Ovary (tissue), 3 donors: ENCODE measurements around the gene ERV3-1.

Experiments used
- EP300 ChIP-seq: sonication (generic); formaldehyde crosslinking; IDR thresholded peaks from one replicate; pipeline ENCODE4 v1.6.1; 2017; ENCODE audit warnings: antibody characterized with exemption
- POLR2A ChIP-seq: fragments of 450-650 bp; IDR thresholded peaks from one replicate; pipeline ENCODE4 v1.6.1; 2017; ENCODE audit warnings: antibody characterized with exemption, mild to moderate bottlenecking, moderate library complexity
- TF ChIP-seq, protein P1 (sequence below), 3 donors: fragments of 450-650 bp in 2 of 3; fragments of 200-600 bp in 1 of 3; IDR thresholded peaks; one replicate each; pipeline versions ENCODE4 v1.5.1 to v1.8.0; 2016 to 2022; ENCODE audit warnings: antibody characterized with exemption in 3 of 3, mild to moderate bottlenecking in 1 of 3
- donor health status: DM: no; HTN: no; CAD: no.

DNA sequence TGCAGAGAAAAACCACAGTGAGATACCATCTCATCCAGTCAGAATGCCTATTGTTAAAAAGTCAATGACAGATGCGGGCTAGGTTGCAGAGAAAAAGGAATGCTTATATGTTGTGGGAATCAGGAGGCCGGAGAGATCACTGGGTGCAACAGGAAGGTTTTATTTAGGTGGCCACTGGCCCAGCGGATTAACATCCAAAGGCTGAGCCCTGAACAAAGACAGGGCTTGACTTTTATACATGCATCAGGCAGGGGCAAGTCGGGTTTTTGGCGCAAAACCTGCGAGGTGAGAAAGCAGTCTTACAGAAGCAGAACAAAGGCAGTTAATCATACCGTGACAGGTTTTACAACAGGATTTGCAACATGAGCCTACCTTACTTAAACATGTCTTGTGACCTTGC, 16.3 kb downstream of the ERV3-1 start:
- TF ChIP-seq, protein P1, sequence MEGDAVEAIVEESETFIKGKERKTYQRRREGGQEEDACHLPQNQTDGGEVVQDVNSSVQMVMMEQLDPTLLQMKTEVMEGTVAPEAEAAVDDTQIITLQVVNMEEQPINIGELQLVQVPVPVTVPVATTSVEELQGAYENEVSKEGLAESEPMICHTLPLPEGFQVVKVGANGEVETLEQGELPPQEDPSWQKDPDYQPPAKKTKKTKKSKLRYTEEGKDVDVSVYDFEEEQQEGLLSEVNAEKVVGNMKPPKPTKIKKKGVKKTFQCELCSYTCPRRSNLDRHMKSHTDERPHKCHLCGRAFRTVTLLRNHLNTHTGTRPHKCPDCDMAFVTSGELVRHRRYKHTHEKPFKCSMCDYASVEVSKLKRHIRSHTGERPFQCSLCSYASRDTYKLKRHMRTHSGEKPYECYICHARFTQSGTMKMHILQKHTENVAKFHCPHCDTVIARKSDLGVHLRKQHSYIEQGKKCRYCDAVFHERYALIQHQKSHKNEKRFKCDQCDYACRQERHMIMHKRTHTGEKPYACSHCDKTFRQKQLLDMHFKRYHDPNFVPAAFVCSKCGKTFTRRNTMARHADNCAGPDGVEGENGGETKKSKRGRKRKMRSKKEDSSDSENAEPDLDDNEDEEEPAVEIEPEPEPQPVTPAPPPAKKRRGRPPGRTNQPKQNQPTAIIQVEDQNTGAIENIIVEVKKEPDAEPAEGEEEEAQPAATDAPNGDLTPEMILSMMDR (IDR thresholded peaks at IDR 0.05): no peak
- no peak for TF ChIP-seq POLR2A
- TF ChIP-seq EP300: no peak
